ENCODE data around the gene SNX27. TPM values are rescaled to one million over a fixed set of nuclear protein-coding genes. Genes with fewer than 3 reads are reported as not detected.

SNX27 gene
- total RNA-seq, 1 experiment from 2014 or later = 42.2 TPM

- ATAC-seq (no peak), DNase-seq (ENCODE audit: low read depth, low spot score) (no peak)
- H2AFZ ChIP-seq (ENCODE audit: low read depth, low read length, poor library complexity, severe bottlenecking) = no peak overlapping the region
- H3K4me1 ChIP-seq (ENCODE audit: control insufficient read depth in 1 of 2, insufficient read depth in 2 of 2, low read length in 2 of 2) = peaks cover 6 to 10% of the 10 kb centered on the region in 2 experiments; a peak in 2 of 4 replicates
- no peak overlapping the region for H3K4me2 ChIP-seq (ENCODE audit: low read length)
- ChIA-PET RAD21 (ENCODE audit: low non-redundant PET in 1 of 2, low total read pairs in 2 of 2, uncharacterized antibody in 2 of 2, unreplicated experiment in 2 of 2) (no interaction called here), CTCF (interaction anchor here (1.0 kb wide), 1 partner anchor 436 kb away, joined by 3 read pairs; no protein-coding TSS in a partner anchor), POLR2A (no interaction called here)
- H4K20me1 ChIP-seq (ENCODE audit: insufficient read depth) = no peaks in the 10 kb centered on the region
- no peak overlapping the region for H3K4me3 ChIP-seq (replicated peaks in 1 of 2; ENCODE audit: low read depth in 1 of 2, low read length in 2 of 2)
- peaks cover 0 to 7% of the 10 kb centered on the region in 2 experiments; a peak in 1 of 4 replicates for H3K9me3 ChIP-seq (ENCODE audit: control insufficient read depth in 1 of 2, insufficient read depth in 1 of 2, low read depth in 1 of 2, low read length in 2 of 2)
- TF ChIP-seq SRF (IDR thresholded peaks at IDR 0.05; ENCODE audit: low read depth) (no peak), YY1 (IDR thresholded peaks at IDR 0.05; ENCODE audit: extremely low read depth, insufficient replicate concordance, low read depth, low read length) (no peak), CTCF (IDR thresholded peaks at IDR 0.05 in 2 of 3, conservative IDR thresholded peaks at IDR 0.05 in 1 of 3; ENCODE audit: borderline replicate concordance in 1 of 3, insufficient read depth in 1 of 3, low read depth in 2 of 3, low read length in 2 of 3) (no peak), EGR1 (IDR thresholded peaks at IDR 0.05; ENCODE audit: low read depth) (no peak), FOSL1 (IDR thresholded peaks at IDR 0.05; ENCODE audit: low read depth) (no peak), RAD21 (IDR thresholded peaks at IDR 0.05; ENCODE audit: low read depth) (no peak), ZBTB33 (IDR thresholded peaks at IDR 0.05; ENCODE audit: extremely low read depth, insufficient replicate concordance, low read length) (no peak), TCF7L2 (IDR thresholded peaks at IDR 0.05; ENCODE audit: borderline replicate concordance, extremely low read depth, insufficient read depth, insufficient read length) (no peak), POLR2A (IDR thresholded peaks at IDR 0.05; ENCODE audit: borderline replicate concordance, extremely low read depth, insufficient read depth, insufficient read length) (no peak), REST (IDR thresholded peaks at IDR 0.05; ENCODE audit: low read depth) (no peak), CEBPB (IDR thresholded peaks at IDR 0.05; ENCODE audit: low read depth) (no peak), JUND (IDR thresholded peaks at IDR 0.05) (no peak), ELF1 (IDR thresholded peaks at IDR 0.05; ENCODE audit: borderline replicate concordance, low read depth) (no peak), EZH2phosphoT487 (IDR thresholded peaks at IDR 0.05; ENCODE audit: borderline replicate concordance) (no peak), SIN3A (IDR thresholded peaks at IDR 0.05; ENCODE audit: low read depth) (no peak), EZH2 (IDR thresholded peaks at IDR 0.05) (no peak), ZFX (IDR thresholded peaks at IDR 0.05) (no peak)
- no peak overlapping the region for H3K27ac ChIP-seq (ENCODE audit: low read depth, low read length)
- intact Hi-C loops (cut with micrococcal nuclease) = no loop called here
- no TSS peak for BruUV-seq (replicated peaks)
- no peaks in the 10 kb centered on the region for H3K9me2 ChIP-seq (ENCODE audit: insufficient read depth)
- H3K27me3 ChIP-seq (ENCODE audit: insufficient read depth, low read length) = no peaks in the 10 kb centered on the region
- no peak overlapping the region for H3K9ac ChIP-seq (ENCODE audit: low read length)
- no peaks in the 10 kb centered on the region for H3K36me3 ChIP-seq (ENCODE audit: control insufficient read depth in 1 of 2, insufficient read depth in 2 of 2, low read length in 2 of 2)
- H3K79me2 ChIP-seq (ENCODE audit: insufficient read depth, low read length) = no peaks in the 10 kb centered on the region
Observed at GRCh38 chr1:151737026-151737425, 125.2 kb downstream of the SNX27 start.

Data from HCT116 (cell line).